Measurements from ENCODE around the gene DCC. TPM values are rescaled to one million over a fixed set of nuclear protein-coding genes. Genes with fewer than 3 reads are reported as not detected.

Gene DCC
- total and polyA plus RNA-seq, 9 donors, result under 0.01 to 0.77 (median 0.30) TPM; not detected in 3

DNA sequence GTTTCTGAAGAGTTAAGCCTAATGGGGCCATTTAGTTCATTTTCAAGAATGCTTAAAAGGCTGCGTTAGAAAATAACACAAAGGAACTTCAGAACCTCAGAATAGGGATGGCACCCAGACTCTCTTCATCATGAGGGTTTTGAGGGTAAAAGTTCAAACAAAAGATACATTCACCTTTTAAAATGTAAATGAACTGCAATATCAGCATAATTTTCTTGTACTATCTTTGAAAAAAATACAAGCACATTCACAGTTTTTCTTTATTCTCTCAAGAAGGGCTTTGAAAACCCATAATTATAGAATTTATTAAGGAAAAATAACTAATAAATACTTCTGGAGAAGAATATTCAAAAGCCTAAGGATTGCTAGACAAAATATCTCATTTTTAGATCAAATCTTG lies 791.0 kb downstream of the DCC start:
- intact Hi-C loops (cut with DNase I), result no loop called here
- no peaks in the 10 kb centered on the region for H3K4me1 ChIP-seq (ENCODE audit: insufficient read depth)
- WGBS, 3 donors, result 72 to 92% (median 86%) methylated on average over 1 of the region's 1 CpG
- H3K27me3 ChIP-seq, result no peaks in the 10 kb centered on the region
- TF ChIP-seq POLR2A (IDR thresholded peaks at IDR 0.05) (no peak), EP300 (IDR thresholded peaks at IDR 0.05) (no peak)
- TF ChIP-seq, protein P1, sequence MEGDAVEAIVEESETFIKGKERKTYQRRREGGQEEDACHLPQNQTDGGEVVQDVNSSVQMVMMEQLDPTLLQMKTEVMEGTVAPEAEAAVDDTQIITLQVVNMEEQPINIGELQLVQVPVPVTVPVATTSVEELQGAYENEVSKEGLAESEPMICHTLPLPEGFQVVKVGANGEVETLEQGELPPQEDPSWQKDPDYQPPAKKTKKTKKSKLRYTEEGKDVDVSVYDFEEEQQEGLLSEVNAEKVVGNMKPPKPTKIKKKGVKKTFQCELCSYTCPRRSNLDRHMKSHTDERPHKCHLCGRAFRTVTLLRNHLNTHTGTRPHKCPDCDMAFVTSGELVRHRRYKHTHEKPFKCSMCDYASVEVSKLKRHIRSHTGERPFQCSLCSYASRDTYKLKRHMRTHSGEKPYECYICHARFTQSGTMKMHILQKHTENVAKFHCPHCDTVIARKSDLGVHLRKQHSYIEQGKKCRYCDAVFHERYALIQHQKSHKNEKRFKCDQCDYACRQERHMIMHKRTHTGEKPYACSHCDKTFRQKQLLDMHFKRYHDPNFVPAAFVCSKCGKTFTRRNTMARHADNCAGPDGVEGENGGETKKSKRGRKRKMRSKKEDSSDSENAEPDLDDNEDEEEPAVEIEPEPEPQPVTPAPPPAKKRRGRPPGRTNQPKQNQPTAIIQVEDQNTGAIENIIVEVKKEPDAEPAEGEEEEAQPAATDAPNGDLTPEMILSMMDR (IDR thresholded peaks at IDR 0.05), result no peak
- no peak for DNase-seq
- no peaks in the 10 kb centered on the region for H3K9me3 ChIP-seq
- no peak overlapping the region for H3K27ac ChIP-seq
- H3K36me3 ChIP-seq, result no peaks in the 10 kb centered on the region
- H3K4me3 ChIP-seq, result no peak overlapping the region

DNA sequence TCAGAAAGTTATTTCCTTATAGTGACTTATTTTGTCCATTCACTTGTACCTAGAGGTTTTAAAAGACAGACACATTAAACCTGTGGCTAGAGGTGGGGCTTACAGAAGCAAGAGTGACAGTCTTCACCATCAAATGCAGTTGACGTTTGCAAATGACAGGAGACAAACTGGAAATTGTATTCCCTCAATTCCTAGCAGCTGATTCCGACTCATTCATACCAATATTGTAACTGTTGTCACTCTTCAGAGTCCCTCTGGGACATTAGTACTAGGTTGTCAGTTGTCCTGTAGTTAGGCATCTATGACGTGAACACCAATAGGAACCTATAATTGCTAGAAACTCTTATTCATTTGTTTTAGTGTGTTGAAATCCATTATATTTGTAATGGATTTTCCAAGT lies 794.7 kb downstream of the DCC start:
- intact Hi-C loops (cut with DNase I), result no loop called here
- Histone ChIP-seq H3K4me3 (no peak overlapping the region), H3K36me3 (no peaks in the 10 kb centered on the region), H3K4me1 (ENCODE audit: insufficient read depth) (no peaks in the 10 kb centered on the region), H3K27ac (no peak overlapping the region), H3K27me3 (no peaks in the 10 kb centered on the region), H3K9me3 (no peaks in the 10 kb centered on the region)
- 73 to 76% (median 74%) methylated on average over 3 of the region's 3 CpGs for WGBS, 3 donors
- no peak for TF ChIP-seq EP300 (IDR thresholded peaks at IDR 0.05)
- TF ChIP-seq, protein P1 (IDR thresholded peaks at IDR 0.05), result no peak
- TF ChIP-seq POLR2A (IDR thresholded peaks at IDR 0.05), result no peak
- DNase-seq, result no peak

DNA sequence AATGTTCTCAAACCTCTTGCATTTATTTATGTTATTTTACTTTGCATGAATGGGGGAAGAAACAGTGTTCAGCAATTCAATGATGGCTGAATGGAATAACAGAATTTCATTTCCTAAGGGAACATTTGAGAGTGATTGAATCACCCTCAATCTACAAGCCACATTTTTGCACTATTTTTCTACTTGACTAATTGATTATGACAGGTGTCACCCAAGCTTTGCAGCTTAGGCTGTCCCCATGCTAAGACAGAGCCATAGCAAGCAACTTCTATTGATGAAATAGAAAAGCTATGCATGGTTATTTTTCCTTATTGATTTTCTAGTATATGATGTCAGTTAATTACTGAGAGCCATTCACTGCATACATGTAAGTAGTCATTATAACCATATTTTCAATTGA lies 795.7 kb downstream of the DCC start:
- Histone ChIP-seq H3K4me3 (no peak overlapping the region), H3K27me3 (no peaks in the 10 kb centered on the region), H3K4me1 (ENCODE audit: insufficient read depth) (no peaks in the 10 kb centered on the region), H3K36me3 (no peaks in the 10 kb centered on the region), H3K27ac (no peak overlapping the region), H3K9me3 (no peaks in the 10 kb centered on the region)
- intact Hi-C loops (cut with DNase I), result no loop called here
- TF ChIP-seq, protein P1 (IDR thresholded peaks at IDR 0.05), result no peak
- TF ChIP-seq EP300 (IDR thresholded peaks at IDR 0.05), result no peak
- TF ChIP-seq POLR2A (IDR thresholded peaks at IDR 0.05), result no peak
- no peak for DNase-seq

DNA sequence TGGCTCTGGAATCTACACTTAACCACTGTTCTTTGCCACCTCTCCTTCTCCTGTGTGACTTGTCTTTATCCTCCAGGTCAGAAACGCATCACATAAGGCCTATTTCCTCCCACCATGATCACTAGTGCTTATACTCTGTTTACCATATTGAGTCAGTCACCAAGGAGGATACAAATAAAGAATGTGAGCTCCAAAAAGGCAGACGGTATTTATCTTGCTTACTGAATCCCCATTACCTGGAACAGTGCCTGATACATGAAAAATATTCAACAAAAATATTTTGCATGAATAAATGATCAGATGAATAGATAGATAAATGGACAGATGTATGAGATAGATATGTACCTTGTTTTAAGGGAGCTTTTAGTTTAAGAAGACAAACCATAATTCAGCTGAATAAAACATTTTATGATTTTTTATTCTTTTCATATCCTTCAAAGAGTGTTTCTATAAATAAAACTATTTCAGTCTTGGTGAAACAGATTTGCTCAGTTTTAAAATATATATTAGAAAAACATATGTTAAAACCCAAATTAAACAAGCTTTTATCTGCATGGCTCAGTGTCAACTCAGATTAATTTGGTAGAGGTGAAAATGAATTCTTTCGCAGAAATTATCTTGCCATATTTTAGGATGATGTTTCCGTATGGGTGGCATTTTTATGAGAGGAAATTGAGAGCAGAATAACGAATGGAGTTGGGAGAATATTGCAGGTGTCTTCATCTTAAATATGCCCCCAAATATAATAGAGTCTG lies 799.9 kb downstream of the DCC start:
- WGBS, 3 donors, result 21 to 45% (median 26%) methylated on average over 5 of the region's 5 CpGs
- Histone ChIP-seq H3K36me3 (no peaks in the 10 kb centered on the region), H3K9me3 (no peaks in the 10 kb centered on the region), H3K27me3 (no peaks in the 10 kb centered on the region), H3K4me1 (ENCODE audit: insufficient read depth) (no peaks in the 10 kb centered on the region), H3K27ac (no peak overlapping the region), H3K4me3 (no peak overlapping the region)
- TF ChIP-seq, protein P1 (IDR thresholded peaks at IDR 0.05), result no peak
- TF ChIP-seq POLR2A (IDR thresholded peaks at IDR 0.05) (no peak), EP300 (IDR thresholded peaks at IDR 0.05) (no peak)
- no peak for DNase-seq
- intact Hi-C loops (cut with DNase I), result no loop called here
